HG02970 (cell line): ENCODE data around the gene RIC1.
"Not testable (repeated sequence)": the region's sequence is repeated elsewhere in the genome, so short reads cannot be mapped to it uniquely, and the experiment has no call there.

Experiments
- ATAC-seq: cut with Tn5 transposase; IDR thresholded peaks from one replicate; pipeline ENCODE4 v1.9.1; 2021; ENCODE audit warnings: mild to moderate bottlenecking, moderate library complexity, moderate number of reproducible peaks; ENCODE audit not compliant: unreplicated experiment, low FRiP score

Gene RIC1

DNA sequence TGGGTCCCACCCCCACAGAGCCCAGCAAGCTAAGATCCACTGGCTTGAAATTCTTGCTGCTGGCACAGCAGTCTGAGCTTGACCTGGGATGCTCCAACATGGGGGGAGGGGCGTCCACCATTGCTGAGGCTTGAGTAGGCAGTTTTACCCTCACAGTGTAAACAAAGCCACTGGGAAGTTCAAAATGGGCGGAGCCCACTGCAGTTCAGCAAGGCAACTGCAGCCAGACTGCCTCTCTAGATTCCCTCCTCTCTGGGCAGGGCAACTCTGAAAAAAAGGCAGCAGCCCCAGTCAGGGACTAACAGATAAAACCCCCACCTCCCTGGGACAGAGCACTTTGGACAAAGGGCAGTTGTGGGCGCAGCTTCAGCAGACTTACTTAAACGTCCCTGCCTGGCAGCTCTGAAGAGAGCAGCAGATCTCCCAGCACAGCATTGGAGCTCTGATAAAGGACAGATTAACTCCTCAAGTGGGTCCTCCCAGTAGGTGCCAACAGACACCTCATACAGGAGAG is 150.9 kb downstream of the RIC1 start:
- ATAC-seq: not testable (repeated sequence)

DNA sequence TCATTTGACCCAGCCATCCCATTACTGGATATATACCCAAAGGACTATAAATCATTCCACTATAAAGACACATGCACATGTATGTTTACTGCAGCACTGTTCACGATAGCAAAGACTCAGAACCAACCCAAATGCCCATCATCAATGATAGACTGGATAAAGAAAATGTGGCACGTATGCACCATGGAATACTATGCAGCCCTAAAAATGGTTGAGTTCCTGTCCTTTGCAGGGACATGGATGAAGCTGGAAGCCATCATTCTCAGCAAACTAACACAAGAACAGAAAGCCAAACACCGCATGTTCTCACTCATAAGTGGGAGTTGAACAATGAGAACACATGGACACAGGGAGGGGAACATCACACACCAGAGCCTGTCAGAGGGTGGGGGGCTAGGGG is 154.5 kb downstream of the RIC1 start:
- not testable (repeated sequence) for ATAC-seq

DNA sequence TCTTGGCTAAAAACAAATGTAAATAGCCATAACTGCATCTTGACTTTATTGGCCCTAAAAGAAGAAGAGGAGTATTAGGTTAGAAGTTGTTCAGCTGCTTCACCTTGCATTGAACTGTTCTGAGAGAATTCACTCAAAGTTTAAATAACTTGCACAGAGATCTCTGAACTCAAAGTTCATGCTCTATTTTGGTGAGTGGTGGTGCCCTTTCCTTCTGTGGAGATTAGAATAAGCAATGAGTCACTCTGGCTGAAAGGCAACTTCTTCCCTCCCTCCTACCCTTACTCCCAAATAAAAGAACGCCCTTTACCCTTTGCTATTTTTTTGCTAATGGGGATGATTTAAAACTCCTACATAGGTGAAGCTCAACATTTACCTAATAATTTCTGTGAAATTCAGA is 155.1 kb downstream of the RIC1 start:
- no peak for ATAC-seq

DNA sequence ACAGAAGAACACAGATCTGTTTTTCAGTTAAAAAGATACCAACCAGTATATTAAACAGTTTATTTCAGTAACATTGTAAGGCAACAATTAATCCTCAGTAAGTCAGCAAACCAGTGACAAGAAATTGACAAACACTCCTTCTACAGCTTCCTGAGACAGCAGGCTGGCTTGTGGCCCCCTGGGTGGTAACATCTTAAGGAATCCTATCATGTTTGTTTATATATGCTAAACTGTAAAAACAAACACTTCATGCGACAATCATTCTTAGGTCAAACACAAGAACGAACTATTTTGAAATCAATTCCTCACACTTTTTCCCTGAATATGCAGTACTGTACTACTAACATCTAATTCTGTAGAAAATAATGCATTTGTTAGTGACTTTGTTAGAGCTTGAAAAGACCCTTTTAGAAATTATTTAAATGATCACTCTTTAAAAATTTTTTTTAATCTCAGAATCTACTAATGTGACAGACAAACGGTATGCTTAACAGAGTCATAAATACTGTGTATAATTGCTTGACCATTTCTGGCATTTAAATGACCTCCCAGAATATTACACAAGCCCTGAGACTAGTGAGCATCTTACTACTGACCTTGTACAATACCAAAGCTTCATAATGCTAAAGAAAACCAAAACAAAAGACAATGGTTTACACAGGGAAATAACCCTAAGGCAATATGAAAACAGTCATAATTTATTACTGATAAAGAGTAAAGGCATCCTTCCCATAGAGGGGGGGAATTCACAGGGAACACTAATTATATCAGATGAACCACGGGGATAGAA is 155.8 kb downstream of the RIC1 start:
- no peak for ATAC-seq

DNA sequence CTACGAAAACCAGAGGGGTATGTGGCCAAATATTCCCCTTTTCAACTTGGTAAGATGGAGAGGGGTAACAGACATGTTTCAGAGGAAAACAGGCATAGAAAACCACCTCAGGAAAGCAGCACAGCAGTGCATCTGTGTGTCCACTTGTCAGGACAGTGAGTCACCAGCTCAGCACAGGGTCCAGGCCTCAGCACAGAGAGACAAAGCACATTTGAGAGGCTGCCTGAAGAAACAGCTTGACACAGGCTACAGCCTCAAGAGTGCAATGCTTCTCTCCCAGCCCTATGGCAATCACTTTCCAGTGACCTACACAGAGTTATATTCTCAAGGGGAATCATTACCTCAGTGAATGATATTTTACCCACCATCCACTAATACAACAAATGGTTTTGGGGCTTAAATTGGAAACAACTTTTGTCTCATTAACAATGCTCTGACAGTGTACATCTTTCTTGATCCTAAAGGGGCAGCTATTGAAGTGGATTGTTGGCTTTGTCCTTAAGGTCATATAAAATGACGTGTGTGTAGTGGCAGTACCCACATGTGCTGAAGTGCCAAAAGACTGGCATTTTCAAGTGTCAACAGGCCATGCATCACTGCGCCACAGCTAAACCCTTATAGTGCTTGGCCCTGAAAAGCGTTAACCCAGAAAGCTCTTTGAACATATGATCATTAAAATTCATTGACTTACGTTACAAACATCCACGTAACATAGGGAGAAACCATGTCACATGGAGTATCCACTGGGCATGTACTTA is 157.6 kb downstream of the RIC1 start:
- ATAC-seq: no peak

DNA sequence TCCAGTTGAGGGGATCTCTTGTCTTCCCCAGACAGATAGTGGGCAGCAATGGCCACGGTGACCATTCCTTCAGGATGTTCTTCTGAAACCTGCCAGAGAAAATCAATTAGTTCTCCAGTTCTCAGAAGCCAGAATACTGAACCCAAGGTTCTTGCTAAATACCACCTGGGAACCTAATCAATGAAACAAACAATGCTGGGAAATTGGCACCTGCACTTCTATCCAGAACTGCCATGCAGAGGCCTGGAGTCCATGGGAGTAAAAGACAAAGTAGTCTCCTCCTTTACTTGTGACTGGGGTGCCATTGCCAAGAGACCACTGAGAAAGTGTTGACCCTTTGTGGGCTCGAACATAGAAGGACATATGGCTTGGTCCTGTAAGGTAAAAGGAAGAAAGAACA is 158.3 kb downstream of the RIC1 start:
- no peak for ATAC-seq

DNA sequence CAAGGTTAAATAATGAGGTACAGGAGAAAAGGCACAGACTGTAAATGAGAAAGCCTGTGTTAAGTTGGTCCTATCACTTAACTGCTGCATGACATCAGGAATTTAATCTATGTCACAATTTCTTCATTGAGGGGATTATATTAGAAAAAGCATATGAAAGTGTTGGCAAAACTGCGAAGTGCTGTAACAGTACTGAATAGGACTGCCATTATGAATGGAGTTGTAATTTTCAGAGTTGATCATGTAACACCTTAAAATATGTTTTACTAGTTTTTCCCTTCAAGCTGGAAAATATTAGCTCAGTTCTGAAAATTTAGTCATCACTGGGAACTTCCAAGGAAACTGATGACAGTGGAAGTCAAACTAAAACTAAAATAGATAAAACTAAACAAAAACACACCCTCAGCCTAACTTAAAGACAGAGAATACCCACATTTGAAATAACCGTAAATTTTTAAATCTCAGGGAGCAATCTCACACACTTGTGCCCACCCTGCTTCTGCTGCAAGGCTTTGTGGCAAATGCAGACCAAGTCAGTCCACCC is 158.9 kb downstream of the RIC1 start:
- no peak for ATAC-seq

DNA sequence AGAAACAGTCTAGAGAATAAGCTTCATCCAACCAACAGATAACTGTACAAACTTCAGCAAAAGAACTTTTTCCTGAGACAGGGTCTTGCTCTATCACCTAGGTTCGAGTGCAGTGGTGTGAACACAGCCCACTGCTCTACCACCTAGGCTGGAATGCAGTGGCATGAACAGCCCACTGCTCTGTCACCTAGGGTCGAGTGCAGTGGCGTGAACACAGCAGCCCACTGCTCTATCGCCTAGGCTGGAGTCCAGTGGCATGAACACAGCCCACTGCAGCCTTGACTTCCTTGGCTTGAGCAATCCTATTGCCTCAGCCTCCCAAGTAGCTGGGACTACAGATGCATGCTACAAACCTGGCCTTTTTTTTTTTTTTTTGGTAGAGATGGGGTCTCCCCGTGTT is 160.6 kb downstream of the RIC1 start:
- no peak for ATAC-seq

DNA sequence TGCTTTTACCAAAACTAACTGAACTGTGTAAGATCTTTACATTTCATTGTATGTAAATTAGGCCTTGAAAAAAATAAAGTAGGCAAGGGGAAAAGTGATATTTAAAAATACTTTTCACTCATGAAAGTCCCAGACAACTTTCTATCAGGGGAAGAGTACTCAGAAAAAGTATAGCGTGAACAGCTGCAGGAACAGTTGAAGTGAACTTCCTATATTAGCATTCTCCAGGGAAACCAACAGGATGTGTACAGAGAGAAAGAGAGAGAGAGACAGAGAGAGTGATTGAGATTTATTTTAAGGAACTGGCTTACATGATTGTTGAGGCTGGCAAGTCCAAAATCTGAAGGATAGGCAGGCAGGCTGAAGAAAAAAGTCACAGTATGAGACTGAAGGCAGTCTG is 162.0 kb downstream of the RIC1 start:
- ATAC-seq: no peak

DNA sequence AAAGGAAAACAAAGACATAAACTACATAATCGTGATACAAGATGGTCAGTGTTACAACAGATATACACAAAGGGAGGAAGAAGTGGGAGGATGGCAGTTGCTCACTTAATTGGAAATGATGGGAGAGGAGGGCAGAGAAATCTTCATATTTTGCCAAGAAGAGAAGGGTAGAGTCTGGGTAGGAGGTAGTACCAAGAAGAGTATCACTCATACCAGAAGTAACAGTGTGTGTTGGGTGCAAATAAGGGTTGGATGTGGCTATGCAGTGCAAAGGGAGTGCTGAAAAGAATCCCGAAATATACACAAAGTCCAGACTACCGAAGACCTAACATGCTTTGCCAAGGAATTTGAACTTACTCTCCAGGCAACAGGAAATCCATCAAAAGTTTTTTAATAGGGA is 163.0 kb downstream of the RIC1 start:
- no peak for ATAC-seq

DNA sequence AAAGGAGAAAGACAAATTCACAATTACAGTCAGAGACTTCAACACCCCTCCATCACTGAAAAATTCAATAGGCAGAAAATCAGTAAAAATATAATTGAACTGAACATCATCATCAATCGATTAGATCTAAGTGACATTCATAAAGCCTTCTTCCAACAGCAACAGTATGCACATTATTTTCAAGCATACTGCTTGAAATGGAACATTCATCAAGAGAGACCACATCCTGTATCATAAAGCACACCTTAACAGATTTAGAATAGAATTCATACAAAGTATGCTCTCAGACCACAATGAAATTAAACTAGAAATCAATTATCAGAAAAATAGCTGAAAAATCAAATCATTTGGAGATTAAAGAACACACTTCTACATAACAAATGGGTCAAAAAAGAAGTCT is 164.9 kb downstream of the RIC1 start:
- no peak for ATAC-seq

DNA sequence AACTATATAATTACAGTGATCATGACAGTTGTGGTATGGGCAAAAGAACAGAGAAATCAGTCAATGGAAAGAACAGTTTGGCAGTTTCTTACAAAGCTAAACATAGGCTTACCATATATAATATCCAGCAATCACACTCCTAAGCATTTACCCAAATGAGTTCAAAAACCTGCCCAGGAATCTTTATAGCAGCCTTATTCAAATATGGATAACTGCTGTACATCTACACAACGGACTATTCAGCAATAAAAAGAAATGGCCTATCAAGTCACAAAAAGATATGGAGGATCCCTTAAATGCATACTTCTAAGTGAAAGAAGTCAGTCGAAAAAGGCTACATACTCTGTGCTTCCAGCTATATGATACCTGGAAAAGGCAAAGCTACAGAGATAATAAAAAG is 167.4 kb downstream of the RIC1 start:
- ATAC-seq: no peak

DNA sequence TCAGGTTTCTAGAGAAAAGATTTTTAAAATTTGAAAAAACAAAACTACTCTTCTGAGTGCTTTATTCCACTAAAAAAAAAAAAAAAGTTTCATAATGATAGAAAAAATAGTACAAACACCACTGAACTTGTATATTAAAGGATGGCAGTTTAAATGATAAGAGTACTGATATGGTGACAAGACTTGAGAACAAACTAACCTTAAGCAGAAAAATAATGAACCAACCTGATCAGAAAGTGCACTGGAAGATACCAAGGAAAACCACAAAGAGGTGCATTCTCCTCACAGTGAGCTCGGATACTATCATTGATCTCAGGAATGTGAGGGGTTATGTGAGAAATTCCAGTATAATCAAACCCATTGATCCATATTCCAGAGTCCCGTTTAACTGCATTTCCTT is 169.7 kb downstream of the RIC1 start:
- no peak for ATAC-seq

DNA sequence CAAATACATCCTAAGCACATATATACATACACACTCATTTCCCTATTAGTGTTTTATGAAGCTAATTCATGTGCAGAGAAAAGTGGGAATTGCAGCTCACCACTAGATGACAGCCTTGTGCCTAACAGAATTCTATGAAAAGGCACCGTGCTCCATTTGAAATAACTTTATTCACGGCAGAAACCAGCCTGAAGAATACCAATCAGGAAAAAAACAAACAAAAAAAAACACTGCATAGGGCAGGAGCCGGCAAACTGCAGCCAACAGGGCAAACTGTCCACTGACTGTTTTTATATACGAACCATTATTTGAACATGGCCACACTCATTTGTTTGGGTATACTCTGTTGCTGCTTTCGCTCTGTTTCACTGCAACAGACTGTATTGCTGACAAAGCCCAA is 170.4 kb downstream of the RIC1 start:
- ATAC-seq: no peak

DNA sequence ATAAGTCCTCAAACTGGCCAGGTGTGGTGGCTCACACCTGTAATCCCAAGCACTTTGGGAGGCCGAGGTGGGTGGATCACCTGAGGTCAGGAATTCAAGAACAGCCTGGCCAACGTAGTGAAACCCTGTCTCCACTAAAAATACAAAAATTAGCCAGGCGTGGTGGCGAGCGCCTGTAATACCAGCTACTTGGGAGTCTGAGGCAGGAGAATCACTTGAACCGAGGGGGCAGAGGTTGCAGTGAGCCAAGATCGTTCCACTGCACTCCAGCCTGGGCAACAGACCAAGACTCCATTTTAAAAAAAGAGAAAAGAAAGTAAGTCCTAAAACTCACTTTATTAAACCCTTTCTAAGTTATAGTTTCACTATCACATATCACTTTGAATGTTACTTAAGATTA is 171.5 kb downstream of the RIC1 start:
- ATAC-seq: not testable (repeated sequence)

DNA sequence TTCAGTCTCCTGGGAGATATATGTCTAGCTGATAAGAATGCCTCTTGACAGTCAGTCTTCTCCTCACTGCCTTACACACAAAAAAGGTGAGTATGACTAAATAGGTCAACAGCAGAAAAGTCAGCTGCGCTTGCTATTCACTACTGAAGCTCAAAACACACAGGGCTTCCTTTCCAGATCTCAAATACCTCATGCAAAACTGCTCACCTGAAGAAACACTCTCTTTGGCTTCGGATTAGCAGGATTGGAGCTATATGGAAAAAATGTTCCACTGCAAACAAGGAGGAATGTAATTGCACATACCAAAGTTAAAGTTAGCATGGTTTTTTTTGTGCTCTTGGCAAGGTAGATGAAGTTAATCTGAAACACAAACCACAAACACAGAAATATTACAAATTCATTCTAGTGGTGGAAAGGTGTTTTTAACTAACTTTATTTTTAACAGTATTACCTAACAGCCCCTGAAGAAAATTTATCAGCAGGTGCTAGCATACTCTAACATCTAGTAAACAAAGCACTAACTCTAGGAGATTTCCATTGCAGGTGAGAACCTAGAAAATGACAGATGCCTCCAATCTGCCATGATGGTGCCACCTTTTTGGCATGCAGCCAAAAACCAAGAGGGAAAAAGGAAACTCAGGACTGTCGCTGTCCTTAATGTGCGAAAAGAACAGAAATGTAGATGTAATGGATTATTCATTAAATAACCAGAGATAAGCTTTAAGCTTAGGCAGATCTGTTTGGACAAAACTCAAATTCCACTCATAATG is 172.2 kb downstream of the RIC1 start:
- ATAC-seq: no peak

DNA sequence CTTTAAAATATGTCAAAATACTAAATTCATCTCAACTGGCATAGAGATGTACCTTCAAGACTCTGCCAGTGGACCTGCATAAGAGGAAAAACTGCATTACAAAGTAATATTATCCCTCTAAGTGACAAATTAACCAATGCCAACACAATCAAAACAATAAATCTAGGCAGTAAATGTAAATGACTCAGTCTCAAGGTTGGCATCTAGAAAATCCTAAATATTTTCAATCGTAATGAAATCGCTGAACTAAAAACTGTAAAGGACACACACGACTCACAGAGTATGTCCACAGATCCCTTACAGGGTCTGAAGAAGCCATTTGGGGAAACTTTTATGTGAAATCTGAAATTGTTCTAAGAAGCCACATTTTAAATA is 172.8 kb downstream of the RIC1 start:
- ATAC-seq: no peak

DNA sequence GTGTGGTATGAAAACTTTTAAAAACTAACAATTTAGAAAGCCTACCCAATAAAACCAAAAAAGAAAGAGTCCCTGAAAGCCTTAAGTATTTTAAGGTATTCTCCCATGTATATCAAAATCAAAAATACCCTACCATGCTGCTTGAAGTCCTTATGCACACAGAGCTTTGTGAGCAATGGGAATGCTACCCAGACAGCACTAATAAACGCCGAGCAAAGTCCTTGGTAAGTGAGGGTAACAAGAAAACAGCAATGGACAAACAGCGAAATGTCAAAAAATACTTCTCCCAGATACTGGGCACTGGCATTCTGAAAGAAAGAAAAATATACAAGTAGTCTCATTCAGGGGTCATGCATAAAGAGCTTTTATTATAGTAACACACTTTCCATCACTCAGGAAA is 176.6 kb downstream of the RIC1 start:
- ATAC-seq: no peak

DNA sequence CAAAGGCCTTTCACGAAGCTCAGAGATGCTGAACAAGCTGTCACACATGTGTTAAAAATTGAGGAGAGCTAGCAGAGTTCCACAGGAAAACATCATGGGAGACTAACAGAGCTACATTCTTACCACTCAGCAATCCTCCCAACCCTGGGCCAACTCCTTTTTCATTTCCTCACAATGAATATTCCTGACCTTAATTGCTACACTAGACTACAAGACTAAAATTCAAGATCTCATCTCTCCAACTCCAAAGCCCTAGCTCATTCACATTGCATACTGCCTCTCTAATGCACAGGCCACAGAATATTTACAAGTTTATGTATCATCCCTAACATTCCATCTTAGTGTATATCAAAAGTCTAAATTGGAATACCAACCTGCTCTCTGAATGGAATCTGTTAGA is 182.8 kb downstream of the RIC1 start:
- ATAC-seq: no peak

DNA sequence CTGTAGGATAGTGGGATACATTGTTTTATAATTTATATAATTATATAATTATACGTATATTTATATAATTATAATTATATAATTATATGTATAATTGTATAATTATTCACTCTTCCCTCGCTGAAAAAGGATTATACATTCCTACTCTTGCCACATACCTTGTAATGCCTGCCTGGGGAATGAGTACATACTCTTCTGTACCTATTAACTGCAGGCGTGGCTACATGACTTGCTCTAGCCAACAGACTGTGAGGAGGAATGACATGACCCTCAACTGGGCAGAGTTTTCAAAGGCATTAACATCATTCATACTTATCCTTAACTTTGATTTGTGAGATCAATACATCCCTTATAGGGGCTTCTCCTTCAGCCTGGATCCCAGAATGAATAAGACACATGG is 184.9 kb downstream of the RIC1 start:
- ATAC-seq: no peak

DNA sequence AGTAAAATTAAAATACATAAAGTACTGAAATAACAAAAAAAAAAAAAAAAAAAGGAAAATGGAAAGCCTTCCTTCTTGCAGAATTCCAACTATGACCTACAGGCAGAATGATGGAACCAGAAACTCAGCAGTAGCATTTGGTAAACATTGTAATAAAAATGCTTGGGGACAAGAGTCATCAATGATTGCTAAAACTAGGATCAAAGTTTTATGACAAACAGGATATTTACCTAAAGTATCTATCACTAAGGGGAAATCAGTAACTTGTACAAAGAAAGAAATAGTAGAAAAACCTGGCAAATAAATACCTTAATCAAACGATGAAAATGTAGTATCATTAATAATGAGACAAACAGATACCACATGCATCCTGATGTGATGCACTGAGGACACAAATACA is 186.6 kb downstream of the RIC1 start:
- no peak for ATAC-seq
